Right lung (tissue), 10 donors: ENCODE data around the gene HOXC13. TPM values are rescaled to one million over a fixed set of nuclear protein-coding genes. Genes with fewer than 3 reads are reported as not detected.

ENCODE experiments used
- DNase-seq, 2 donors: peaks; one replicate each; pipeline ENCODE4 v3.0.0-alpha.2; 2013
- long read RNA-seq, 8 donors: transcript quantifications; one replicate each; lab custom pipeline, GENCODE V29; 2026
- polyA plus RNA-seq, 5 donors: library from polyadenylated mRNA; unstranded; fragments of 120-200 nt; gene quantifications; one replicate each; pipeline versions ENCODE4 v1.2.1 to v1.2.3, GENCODE V29; 2013; ENCODE audit warnings: inconsistent platforms in 1 of 5, low replicate concordance in 1 of 5; ENCODE audit not compliant: insufficient read length in 5 of 5, insufficient read depth in 1 of 5

HOXC13 gene
- polyA plus RNA-seq, result not detected
- long read RNA-seq, donor 1, result 0 reads
- long read RNA-seq, donor 2, result 0 reads
- long read RNA-seq, donor 3, result 0 reads
- long read RNA-seq, donor 4, result 0 reads
- long read RNA-seq, donor 5, result 0 reads
- long read RNA-seq, donor 6, result 0 reads
- long read RNA-seq, donor 7, result 0 reads
- long read RNA-seq, donor 8, result 0 reads

GRCh38 chr12:53938326-53939140 is at the start of gene HOXC13:
Gene HOXC13 (plus strand): TSS chr12:53938831. CDS start chr12:53938907, 76 bp downstream.
- peak; percentile 44 to 62 for DNase-seq

GRCh38 chr12:53890081-53890480 is 48.5 kb upstream of the HOXC13 start:
- DNase-seq, result no peak

- no peak for DNase-seq
These were observed 45.8 kb upstream of the HOXC13 start for GRCh38 chr12:53892762-53893395.

GRCh38 chr12:53899230-53899629 is 39.4 kb upstream of the HOXC13 start:
- no peak for DNase-seq

- no peak for DNase-seq
These were observed 31.5 kb upstream of the HOXC13 start for GRCh38 chr12:53907103-53907502.

GRCh38 chr12:53916788-53917655 is 21.6 kb upstream of the HOXC13 start:
- no peak for DNase-seq

- no peak for DNase-seq
These were observed 13.9 kb upstream of the HOXC13 start for GRCh38 chr12:53924521-53925405.

- DNase-seq, result no peak
These were observed 11.2 kb upstream of the HOXC13 start for GRCh38 chr12:53927220-53928029.

- no peak for DNase-seq
These were observed 10.4 kb upstream of the HOXC13 start for GRCh38 chr12:53928054-53928835.

GRCh38 chr12:53929527-53929926 is 9.1 kb upstream of the HOXC13 start:
- DNase-seq, result no peak

GRCh38 chr12:53930591-53931255 is 7.9 kb upstream of the HOXC13 start:
- DNase-seq, result no peak

- no peak for DNase-seq
These were observed 6.6 kb upstream of the HOXC13 start for GRCh38 chr12:53931844-53932581.

- DNase-seq, result no peak
These were observed 5.7 kb upstream of the HOXC13 start for GRCh38 chr12:53932915-53933314.

- no peak for DNase-seq
These were observed 3.0 kb upstream of the HOXC13 start for GRCh38 chr12:53935383-53936341.

- no peak for DNase-seq
These were observed 1.5 kb upstream of the HOXC13 start for GRCh38 chr12:53937099-53937498.

- no peak for DNase-seq
These were observed 870 bp upstream of the HOXC13 start for GRCh38 chr12:53937596-53938325.
